ENCODE data around the gene ZDHHC5. TPM values are rescaled to one million over a fixed set of nuclear protein-coding genes. Genes with fewer than 3 reads are reported as not detected.

The ZDHHC5 gene
- total RNA-seq, 1 experiment from 2014 or later: 80.6 TPM

DNA sequence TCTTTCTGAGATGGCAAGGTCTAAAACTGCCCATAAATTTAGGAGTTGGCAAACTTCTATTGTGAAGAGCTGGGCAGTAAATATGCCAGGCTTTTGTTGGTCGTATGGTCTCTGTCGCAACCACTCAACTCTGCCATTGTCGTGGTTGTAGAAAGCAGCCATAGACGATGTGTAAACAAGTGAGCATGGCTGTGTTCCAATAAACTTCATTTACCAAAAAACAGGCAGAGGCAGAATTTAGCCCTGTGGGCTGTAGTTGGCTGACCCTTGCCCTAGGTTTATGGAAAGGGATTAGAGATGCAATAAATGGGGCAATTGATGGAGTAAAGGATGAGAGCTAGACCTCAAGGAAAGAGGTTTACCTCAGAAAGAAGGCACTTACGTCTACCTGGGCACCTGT is 35.8 kb upstream of the ZDHHC5 start:
- H3K4me3 ChIP-seq (ENCODE audit: low read depth in 2 of 2, low read length in 2 of 2): no peak overlapping the region
- no peaks in the 10 kb centered on the region for H3K4me1 ChIP-seq (ENCODE audit: control insufficient read depth, insufficient read depth, low read length)
- no peak overlapping the region for H3K27ac ChIP-seq (ENCODE audit: low read length)
- intact Hi-C loops (cut with micrococcal nuclease; ENCODE audit: unreplicated experiment): no loop called here
- H3K36me3 ChIP-seq (ENCODE audit: control insufficient read depth, insufficient read depth, low read length): no peaks in the 10 kb centered on the region
- H3K27me3 ChIP-seq (ENCODE audit: control insufficient read depth, insufficient read depth, low read length): peaks cover 3% of the 10 kb centered on the region; the same call in 1 of the 2 replicates
- POLR2A ChIA-PET: no interaction called here
- no peak for ATAC-seq
- in situ Hi-C loops (cut with HindIII; ENCODE audit: low pct_unique_long_range_greater_than_20kb, low sequenced_read_pairs): no loop called here
- H3K9me3 ChIP-seq (ENCODE audit: control insufficient read depth, insufficient read depth, low read depth, low read length): no peaks in the 10 kb centered on the region
- TF ChIP-seq TCF7L2 (IDR thresholded peaks at IDR 0.05; ENCODE audit: low read depth, low read length): no peak
- no peak for TF ChIP-seq SIN3A (IDR thresholded peaks at IDR 0.05; ENCODE audit: borderline replicate concordance, insufficient read depth, low read depth, low read length)
- TF ChIP-seq, protein P1, sequence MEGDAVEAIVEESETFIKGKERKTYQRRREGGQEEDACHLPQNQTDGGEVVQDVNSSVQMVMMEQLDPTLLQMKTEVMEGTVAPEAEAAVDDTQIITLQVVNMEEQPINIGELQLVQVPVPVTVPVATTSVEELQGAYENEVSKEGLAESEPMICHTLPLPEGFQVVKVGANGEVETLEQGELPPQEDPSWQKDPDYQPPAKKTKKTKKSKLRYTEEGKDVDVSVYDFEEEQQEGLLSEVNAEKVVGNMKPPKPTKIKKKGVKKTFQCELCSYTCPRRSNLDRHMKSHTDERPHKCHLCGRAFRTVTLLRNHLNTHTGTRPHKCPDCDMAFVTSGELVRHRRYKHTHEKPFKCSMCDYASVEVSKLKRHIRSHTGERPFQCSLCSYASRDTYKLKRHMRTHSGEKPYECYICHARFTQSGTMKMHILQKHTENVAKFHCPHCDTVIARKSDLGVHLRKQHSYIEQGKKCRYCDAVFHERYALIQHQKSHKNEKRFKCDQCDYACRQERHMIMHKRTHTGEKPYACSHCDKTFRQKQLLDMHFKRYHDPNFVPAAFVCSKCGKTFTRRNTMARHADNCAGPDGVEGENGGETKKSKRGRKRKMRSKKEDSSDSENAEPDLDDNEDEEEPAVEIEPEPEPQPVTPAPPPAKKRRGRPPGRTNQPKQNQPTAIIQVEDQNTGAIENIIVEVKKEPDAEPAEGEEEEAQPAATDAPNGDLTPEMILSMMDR (IDR thresholded peaks at IDR 0.05): no peak
- TF ChIP-seq POLR2AphosphoS5 (IDR thresholded peaks at IDR 0.05; ENCODE audit: low read depth, low read length): no peak
- TF ChIP-seq REST (IDR thresholded peaks at IDR 0.05; ENCODE audit: insufficient read depth in 1 of 2, low read depth in 2 of 2, low read length in 1 of 2): no peak
- no TSS peak for BruUV-seq (replicated peaks)
- CTCF ChIA-PET: interaction anchor here (1.0 kb wide), 1 partner anchor 12 kb away, joined by 4 read pairs; no protein-coding TSS in a partner anchor
- DNase-seq (ENCODE audit: low read depth, low spot score): no peak

DNA sequence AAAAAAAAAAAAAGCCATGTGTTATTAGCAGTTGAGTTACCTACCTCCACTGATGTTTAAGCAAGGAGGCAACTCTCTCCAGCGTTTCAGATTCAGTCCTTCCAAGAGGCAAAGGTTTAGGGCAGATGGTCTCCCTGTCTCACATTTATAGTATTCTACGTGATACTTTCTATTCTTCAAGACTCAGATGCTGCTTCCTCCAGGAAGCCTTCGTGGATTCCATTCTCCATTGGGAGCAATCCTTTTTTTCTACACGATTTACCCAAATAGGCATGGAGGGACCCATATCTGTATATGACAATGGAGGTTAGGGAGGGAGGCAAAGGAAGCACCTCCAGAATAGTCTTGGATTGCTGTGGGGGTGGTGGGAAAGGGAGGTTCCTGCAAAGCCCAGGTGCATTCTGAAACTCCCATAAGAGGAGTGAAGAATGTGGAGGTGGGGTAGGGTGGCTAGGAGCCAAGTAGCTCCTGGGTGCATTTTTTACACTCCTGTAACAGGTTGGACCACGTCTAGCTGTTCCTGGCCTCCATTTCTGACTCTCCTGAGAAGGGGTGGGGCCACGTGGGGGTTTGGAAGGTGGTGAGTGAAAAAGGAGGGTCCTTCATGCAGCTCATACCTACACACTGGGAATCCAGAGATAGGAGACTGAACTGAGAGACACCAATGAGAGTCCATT is 34.4 kb upstream of the ZDHHC5 start:
- no peak for ATAC-seq

More for the DNA sequence above, 34.4 kb upstream of the ZDHHC5 start:
- Histone ChIP-seq H3K27me3 (ENCODE audit: control insufficient read depth, insufficient read depth, low read length) (peaks cover 3% of the 10 kb centered on the region; the same call in 1 of the 2 replicates), H3K9me3 (ENCODE audit: control insufficient read depth, insufficient read depth, low read depth, low read length) (no peaks in the 10 kb centered on the region), H3K27ac (ENCODE audit: low read length) (no peak overlapping the region), H3K4me3 (ENCODE audit: low read depth in 2 of 2, low read length in 2 of 2) (no peak overlapping the region), H3K4me1 (ENCODE audit: control insufficient read depth, insufficient read depth, low read length) (peaks cover 4% of the 10 kb centered on the region), H3K36me3 (ENCODE audit: control insufficient read depth, insufficient read depth, low read length) (no peaks in the 10 kb centered on the region)
- no peak for DNase-seq (ENCODE audit: low read depth, low spot score)
- BruUV-seq (replicated peaks): no TSS peak
- POLR2A ChIA-PET: no interaction called here
- in situ Hi-C loops (cut with HindIII; ENCODE audit: low pct_unique_long_range_greater_than_20kb, low sequenced_read_pairs) (no loop called here), intact Hi-C loops (cut with micrococcal nuclease; ENCODE audit: unreplicated experiment) (no loop called here)
- CTCF ChIA-PET: interaction anchor here (0.7 kb wide), 1 partner anchor 85 kb away, joined by 3 read pairs; no protein-coding TSS in a partner anchor
- no peak for TF ChIP-seq REST (IDR thresholded peaks at IDR 0.05; ENCODE audit: insufficient read depth in 1 of 2, low read depth in 2 of 2, low read length in 1 of 2)
- TF ChIP-seq, protein P1 (IDR thresholded peaks at IDR 0.05): no peak
- TF ChIP-seq POLR2AphosphoS5 (IDR thresholded peaks at IDR 0.05; ENCODE audit: low read depth, low read length): no peak
- TF ChIP-seq SIN3A (IDR thresholded peaks at IDR 0.05; ENCODE audit: borderline replicate concordance, insufficient read depth, low read depth, low read length): no peak
- no peak for TF ChIP-seq TCF7L2 (IDR thresholded peaks at IDR 0.05; ENCODE audit: low read depth, low read length)
